ENCODE data around the gene CABLES1.
"Not testable (repeated sequence)": the region's sequence is repeated elsewhere in the genome, so short reads cannot be mapped to it uniquely, and the experiment has no call there.

Gene CABLES1

DNA sequence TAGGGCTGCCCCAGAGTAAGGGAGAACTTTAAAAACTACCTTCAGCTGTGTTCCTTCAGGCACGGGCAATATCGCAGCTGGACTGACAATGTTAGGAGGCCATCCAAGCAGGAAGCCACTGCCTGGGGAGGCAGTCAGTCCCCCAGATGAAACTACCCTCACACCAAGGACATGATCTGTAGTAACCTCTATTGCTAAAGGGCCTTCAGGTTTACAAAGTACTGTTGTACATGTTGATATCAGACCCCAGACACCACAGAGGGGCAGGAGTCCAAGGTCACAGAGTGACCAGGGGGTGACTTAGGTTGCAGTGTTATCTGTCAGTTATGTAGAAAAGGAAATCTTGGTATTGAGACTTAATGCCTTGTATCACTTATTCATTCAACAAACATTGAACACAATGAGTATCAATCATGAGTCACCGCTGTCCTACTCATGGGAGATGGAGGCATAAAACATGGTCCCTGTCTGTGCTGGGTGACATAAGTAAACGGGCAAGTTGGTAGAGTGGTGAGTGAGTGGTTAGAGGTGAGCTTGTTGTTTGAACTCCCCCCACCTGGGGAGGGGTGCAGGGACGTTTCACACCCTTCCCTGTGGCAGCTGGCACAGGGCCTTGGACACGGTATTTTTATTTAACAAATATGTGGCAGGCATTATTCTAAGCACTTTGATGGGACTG, 7.1 kb downstream of the CABLES1 start:
- DNase-seq: no peak

DNA sequence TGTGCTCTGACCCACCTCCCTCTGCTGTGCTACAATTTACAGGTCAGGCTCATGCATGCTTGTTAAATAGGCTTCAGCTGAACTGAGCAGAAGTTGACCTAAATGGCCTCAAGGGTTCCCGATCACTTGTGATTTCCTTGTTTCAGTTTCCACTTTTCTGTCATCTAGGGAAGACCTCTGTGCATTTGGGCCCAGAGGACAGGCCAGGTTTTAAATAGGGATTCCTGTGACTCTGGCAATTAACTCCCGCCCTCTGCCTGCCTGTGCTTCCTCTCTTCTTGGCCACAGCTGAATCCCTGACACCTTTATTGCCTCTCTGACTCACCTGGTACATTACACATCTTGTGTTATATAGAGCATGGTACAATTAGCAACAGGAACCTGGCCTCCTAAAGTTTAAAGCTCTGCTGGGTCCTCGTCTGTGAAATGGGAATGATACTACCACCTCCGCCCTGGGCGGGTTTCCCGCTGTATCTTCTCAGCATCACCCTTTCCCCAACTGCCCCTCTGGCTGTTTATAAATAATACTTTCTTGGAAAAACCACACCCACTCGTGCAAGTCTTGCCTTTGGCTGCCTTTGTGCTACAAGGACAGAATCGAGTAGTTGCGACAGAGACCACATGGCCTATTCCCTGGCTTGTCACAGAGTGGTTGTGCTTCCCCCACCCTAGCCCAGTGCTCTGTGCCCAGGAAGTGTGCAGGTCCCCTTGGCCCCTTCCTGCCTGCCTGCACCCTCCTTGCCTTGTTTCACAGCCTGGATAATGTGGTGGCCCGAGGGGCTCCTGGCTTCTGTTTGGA, 7.9 kb downstream of the CABLES1 start:
- DNase-seq: peak in 12 of 51 donors; percentile 20 to 66 (median 33)

DNA sequence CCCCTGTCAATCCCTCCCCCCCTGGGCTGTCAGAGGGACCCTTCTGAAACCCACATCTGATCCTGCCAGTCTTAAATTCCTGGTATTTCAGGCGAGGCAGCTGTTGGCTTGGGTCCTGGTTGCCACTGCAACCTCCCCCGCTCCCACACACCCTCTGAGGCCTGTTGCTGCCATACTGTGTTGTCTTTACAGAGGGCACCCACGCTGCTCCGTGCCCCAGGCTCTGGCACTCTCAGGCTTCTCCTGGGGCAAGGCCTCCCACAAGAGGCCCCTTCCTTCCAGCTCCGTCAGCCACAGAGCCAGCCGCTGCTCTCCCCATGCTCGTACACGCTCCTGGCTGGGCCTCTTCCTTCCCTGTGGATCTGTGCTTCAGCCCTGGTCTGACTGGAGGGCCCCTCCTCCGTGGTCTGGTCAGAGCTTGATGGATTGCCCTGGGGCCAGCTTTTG, 8.6 kb downstream of the CABLES1 start:
- DNase-seq: peak in 9 of 51 donors; percentile 21 to 65 (median 38)

DNA sequence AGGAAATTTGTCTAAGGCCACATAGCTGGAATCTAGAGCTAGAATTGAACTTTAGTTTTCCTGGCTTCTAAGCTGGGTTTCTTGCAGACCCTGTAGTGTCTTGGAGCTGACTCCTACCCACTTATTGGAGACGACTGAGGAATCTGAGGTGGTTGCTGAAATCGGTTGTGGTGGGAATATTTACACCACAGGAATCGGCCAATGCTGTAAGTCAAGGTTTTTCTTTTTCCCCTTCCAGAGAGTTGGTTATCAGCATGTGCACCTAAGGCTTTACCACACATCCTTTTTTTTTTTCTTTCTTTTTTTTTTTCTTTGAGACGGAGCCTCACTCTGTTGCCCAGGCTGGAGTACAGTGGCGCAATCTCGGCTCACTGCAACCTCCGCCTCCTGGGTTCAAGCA, 9.4 kb downstream of the CABLES1 start:
- no peak for DNase-seq

DNA sequence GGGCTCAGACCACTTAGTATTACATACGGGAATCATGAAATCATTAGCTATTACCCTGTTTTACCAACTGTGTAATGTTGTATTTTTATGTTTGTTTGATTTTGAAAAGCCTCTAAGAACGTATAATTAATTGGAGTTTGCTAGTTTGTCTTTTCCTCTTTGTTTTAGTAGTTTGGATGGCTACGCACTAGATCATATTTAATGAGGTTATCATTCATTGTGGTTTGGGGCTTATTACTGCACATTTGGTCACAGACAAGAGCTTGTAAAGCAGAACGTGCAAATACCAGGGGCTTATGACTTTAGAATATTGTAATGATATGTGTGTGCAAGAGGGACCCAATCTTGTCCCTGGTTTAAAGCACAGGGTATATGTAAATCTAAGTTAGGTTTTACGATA, 10.3 kb downstream of the CABLES1 start:
- DNase-seq: no peak

DNA sequence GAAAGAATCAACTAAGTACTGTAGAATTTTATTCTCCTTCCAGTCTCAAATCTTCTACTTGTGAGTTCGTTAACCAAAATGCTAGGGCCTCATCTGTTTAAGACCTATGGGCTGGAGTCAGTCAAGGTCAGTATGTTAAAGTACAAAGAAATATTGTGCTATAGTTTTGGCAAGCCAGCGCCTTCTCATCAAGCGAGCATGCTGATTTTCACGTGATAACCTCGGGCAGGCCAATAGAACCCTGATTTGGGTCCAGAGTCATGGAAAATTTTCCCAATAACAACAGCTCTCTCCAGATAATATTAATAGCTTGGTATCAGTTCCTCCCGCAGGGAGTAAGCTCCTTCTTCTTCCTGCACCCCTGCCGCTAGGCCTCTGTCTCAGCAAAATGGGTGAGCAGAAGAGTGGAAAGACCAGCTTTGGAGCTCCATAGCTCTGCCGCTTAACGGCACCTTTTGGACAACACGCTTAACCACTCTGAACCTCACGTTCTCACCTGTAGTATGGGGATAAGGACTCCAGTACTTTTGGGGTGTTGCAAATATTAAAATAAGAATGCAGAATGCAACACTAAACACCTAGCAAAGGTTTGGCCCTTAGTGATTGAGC, 11.7 kb downstream of the CABLES1 start:
- no peak for DNase-seq

DNA sequence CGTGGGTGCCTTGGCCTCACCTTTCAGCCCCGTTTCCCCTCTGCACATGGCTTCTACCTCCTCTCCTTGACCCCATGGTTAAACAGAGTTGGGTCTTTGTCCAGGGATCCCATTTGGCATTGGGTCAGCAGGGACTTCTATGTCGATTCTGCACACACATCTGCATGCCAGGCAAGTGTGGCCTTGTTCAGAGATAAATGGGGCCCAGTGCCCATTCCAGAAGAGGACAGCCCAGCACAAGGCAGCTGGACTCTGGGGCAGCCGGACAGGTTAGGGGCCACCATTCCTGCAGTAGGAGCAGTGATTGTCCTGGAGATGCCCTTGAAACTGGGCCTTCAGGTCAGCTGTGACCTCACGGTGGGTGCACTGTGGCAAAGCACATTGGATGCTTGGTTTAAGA, 13.1 kb downstream of the CABLES1 start:
- DNase-seq: no peak

DNA sequence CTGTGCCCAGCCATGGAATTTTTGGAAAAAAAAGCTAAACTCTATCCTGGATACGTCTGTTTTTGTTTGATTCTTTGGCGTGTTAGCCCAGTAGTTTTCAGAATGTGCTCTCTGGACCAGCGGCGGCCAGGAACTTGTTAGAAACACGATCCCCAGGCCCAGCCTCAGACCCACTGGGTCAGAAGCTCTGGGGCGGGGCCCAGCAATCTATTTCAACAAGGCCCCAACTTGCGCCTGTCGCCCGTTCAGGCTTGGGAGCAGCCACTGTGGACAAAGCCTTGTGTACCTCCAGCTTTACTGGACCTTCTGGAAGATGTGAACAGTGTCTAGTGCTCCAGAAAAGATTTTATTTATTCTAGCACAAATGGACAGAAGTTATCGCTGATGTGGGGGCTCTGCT, 14.3 kb downstream of the CABLES1 start:
- no peak for DNase-seq

DNA sequence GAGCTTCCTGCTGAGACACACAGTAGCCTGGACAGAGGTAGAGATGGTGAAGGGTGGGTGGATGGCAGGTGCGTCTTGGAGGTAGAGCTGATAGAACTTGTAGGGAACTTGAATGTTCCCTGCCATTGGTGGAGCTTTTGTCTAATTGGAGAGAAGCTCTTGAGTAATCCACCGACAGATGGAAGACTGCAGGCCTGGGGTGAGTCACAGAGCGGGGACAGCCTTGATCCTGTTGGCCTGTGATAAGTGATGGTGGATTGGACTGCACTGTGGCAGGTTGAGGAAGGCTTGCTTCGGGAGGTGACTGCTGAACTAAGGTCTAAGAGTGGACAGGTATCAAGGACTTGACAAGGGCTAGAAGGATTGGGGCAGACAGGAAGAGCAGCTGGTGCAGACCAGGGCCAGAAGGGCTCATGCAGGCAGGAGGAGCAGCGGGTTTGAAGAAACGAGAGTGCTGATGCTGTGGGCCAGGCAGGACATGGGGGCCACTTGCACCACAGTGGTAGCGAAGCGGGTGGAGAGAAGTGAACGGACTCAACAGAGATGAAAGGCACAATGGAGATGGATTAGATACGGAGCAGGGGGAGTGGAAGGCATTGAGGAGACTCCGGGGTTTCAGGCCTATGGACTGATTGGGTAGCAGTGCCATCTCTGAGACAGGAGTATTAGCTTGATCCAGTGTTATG, 16.3 kb downstream of the CABLES1 start:
- DNase-seq: no peak

DNA sequence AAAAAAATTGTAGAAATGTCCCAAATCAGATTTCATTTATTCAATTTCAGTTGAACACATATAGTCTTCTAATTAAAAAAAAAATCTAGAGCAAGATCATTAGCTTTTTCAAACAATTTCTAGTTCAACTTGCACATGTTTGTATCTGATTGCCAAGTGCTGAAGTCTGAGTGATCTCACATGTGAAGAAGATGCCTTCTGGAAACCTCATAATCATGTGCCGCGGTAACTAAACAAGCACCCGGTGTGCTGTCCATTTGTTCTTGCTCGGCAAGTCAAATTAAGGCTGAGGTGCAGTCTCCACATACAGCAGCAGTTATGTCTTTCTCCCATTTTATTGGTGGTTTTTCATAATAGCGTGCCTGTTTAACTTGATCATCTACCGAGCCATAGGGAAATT, 18.7 kb downstream of the CABLES1 start:
- no peak for DNase-seq

DNA sequence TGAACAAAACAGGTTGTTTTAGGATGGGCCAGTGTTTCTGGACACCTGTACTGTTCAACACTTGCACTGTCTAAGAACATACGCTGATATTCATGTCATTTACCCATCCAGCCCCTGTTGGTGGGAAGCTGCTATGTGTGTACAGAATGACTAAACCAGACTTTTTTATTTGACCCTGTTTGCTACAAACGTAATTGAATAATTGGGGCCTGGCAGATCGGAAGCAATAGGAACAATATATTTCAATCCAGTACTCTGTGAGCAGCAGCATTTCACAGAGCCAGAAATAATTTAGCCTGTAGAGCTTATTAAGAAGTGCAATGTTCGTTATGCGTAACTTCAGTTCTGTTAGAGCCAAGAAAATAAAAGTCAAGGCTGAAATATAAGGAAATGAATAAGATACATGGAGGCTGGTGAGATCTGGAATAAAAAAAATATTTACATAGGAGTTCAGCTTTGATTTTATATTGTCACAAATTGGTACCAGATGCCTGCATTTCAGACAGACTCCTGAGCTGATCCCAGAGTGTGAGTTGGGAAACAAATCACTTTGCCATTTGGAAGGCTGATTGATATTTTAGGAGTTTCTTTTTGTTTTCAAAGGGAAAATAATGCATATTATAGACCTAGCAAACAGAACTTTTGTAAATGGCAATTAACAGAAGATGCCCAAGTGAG, 19.7 kb downstream of the CABLES1 start:
- no peak for DNase-seq

DNA sequence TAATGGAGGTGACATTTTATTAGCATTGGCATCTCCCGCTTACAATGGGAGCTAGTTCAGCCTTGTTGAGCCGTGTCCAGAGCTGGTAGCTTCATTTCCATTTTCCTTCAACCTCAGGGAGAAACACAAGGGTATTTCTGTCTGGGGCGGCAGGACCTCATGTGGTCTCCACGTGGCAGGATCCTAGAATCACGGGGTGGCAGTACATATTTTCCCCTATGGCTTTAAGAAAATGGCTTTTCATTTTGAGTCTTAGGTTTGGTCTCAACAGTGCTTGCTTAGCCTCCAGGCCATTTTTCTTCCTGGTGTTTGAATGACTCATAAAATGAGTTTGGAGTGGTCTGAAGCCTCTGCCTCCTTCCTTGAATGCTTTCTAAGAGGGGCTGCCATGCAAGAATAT, 20.3 kb downstream of the CABLES1 start:
- DNase-seq: no peak

DNA sequence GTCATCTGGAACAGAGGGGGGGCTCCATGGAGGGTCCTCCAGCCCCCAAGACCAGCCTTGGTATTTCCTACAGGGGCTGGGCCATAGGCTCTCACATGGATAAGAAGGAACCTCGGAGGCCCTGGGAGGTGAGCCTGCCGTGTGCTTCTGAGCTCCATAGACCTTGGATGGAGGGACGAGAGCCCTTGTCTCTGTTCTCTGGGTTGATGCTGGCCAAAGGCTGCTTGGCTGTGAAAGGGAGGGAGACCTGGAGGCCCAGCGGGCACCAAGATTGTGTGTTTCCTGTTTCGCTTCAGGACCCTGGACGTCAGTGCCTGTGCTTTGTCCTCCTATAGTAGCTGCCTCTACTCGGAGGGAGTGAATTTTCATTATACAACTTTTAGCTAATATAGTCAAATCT, 20.8 kb downstream of the CABLES1 start:
- no peak for DNase-seq

DNA sequence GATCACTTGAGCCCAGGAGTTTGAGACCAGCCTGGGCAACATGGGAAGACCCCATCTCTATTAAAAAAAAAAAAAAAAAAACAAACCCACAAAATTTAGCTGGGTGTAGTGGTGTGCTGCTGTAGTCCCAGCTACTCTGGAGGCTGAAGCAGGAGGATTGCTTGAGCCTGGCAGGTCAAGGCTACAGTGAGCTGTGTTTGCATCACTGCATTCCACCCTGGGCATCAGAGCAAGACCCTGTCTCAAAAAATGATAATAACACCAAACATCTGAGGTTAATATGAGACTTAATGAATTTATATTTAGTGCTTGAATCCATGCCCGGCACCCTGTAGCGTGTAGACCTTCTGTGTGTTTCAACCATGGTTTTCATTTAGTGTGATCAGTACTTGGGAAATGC, 22.8 kb downstream of the CABLES1 start:
- DNase-seq: no peak

DNA sequence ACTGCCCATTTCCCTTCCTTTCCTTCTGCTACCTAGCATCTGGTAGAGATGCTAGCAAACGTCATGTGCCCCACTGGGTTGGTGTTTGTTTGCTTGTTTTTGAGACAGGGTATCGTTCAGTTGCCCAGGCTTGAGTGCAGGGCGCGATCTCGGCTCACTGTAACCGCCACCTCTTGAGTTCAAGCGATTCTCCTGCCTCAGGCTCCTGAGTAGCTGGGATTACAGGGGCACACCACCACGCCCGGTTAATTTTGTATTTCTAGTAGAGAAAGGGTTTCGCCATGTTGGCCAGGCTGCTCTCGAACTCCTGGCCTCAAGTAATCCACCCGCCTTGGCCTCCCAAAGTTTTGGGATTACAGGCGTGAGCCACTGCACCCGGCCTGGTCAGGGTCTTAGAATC, 23.6 kb downstream of the CABLES1 start:
- DNase-seq: not testable (repeated sequence)

DNA sequence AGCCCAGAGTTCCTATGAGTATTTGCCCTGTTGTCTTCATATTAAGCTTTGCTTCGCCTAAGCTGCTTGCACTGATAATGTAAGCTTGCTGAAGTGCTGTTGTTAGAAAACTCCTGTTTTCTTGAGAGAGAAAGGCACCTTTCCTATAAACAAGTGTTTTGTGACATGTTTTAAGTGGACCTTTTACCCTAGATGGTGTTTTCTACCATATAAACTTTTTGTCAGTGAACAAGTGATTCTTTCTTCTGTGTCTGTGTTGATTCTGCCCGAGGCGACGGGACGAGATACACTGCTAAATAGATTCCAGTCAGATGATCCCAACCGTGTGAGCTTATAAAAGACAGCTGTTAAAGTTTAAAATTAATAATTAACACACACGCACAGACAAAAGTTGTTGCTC, 24.1 kb downstream of the CABLES1 start:
- no peak for DNase-seq

DNA sequence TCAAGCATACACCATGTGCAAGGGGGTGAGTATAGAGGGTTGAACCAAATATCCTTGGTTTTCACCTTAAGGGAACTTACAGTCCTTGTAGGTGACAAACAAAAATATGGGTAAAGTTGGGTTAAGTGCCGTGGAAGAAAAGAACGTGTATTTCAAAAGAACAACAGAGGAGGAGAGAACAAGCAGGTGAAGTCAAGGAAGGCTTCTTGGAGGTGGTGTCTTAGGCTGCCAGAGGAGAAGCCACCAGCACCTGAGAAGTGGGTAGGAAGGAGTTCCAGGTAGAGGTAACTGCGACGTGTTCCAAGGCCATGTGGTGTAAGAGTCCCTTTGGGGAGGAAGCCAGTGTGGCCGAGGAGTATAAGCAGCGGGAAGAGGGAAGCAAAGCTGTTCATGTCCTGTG, 27.2 kb downstream of the CABLES1 start:
- DNase-seq: no peak

DNA sequence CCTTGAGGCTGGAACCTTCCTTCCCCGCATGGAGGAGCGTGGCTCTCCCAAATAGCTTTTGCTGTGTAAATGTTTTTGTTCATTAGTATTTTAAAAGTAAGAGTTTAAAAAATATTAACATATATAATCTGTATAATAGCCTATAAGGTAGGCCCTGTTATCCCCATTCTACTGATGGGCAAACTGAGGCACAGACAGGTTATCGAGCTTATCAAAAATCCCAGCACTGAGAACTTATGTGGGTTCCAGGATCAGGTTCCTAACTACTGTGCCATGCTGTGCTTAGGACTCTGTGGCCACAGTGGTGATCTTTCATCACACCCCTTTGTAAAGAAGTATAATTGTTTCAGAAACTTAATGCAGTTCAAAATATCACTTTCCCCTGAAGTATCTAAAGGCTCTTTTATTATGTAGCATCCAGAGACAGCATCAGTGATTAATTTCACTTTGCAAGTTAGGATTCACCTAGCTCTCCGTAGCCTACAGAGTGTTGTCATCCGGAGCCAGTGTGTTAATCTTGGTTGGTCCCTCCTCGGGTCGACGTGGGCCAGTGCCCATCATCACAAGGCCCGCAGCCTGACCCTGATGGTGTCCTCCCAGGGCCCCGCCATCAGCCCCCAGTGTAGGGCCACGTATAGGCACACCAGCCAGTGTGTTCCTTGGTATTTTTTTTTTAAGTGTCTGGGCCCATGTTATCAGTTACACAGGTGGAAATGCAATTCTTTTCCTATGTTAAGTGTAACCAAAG, 28.7 kb downstream of the CABLES1 start:
- no peak for DNase-seq

DNA sequence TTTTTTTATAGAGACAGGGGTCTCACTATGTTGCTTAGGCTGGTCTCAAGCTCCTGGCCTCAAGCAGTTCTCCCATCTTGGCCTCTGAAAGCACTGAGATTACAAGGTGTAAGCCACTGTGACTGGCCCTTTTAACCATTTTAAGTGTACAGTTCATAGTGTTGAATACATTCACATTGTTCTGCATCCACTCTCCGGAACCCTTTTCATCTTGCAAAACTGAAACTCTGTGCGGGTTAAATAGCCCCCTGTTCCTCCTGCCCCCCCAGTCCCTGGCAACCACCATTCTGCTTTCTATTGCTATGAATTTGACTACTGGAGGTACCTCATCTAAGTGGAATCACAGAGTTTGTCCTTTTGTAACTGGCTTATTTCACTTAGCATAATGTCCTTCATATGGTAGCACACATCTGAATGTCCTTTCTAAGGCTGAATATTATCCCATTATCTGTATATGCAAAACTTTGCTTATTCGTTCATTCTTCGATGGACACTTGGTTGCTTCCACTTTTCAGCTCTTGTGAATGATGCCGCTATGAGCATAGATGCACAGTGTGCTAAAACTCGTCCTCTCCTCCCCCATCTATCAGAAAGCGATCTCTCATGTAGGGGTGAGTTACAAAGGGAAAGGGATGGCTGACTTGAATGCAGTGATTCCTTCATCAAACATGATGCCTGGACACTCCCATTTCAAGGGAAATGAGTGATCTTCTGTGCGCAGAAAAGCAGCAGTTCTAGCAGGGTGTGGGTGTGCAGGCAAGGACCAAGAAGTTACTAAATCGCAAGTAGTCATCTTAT, 30.2 kb downstream of the CABLES1 start:
- DNase-seq: no peak
